ENCODE data around the gene WDR18. TPM values are rescaled to one million over a fixed set of nuclear protein-coding genes. Genes with fewer than 3 reads are reported as not detected.

The WDR18 gene
- 38.6 and 156 TPM in 2 replicates for total RNA-seq (ENCODE audit: low replicate concordance)

- Histone ChIP-seq H3K4me1 (peaks cover 18% of the 10 kb centered on the region), H4K20me1 (ENCODE audit: low read depth) (no peaks in the 10 kb centered on the region), H3K27ac (peak within 1 kb of the TSS; percentile 98), H3K9me3 (ENCODE audit: low read depth) (no peaks in the 10 kb centered on the region), H2AFZ (replicated peaks) (peak within 1 kb of the TSS; percentile 92), H3K36me3 (no peaks in the 10 kb centered on the region), H3K9ac (peak within 1 kb of the TSS; percentile 92), H3K27me3 (no peaks in the 10 kb centered on the region), H3K79me2 (ENCODE audit: low read depth) (peaks cover 13% of the 10 kb centered on the region), H3K4me2 (peak within 1 kb of the TSS; percentile 83), H3F3A (ENCODE audit: low read depth) (peaks cover 41% of the 10 kb centered on the region), H3K4me3 (peak within 1 kb of the TSS; percentile 92)
- H3K4me3 Mint-ChIP-seq: peak within 1 kb of the TSS; percentile 95
- H3K27ac Mint-ChIP-seq: peak within 1 kb of the TSS; percentile 96
- peak; percentile 95 for DNase-seq (ENCODE audit: low spot score)
- H3K9me3 Mint-ChIP-seq: no peaks in the 10 kb centered on the region
- peaks cover 16% of the 10 kb centered on the region for H3K4me1 Mint-ChIP-seq
- peaks cover 8% of the 10 kb centered on the region for H3K36me3 Mint-ChIP-seq
- TF ChIP-seq EZH2 (IDR thresholded peaks at IDR 0.05) (no peak), EZH2phosphoT487 (IDR thresholded peaks at IDR 0.05) (no peak), CTCF (IDR thresholded peaks at IDR 0.05) (peak; percentile 8)
- peaks cover 11% of the 10 kb centered on the region for H3K27me3 Mint-ChIP-seq (ENCODE audit: insufficient read depth, low read depth)
Measured at GRCh38 chr19:984165-984967, at the start of gene WDR18. Gene WDR18, plus strand, starts transcription at chr19:984345. Its CDS starts 9 bp downstream, at chr19:984354.

- Histone ChIP-seq H3K27ac (no peak overlapping the region), H2AFZ (replicated peaks) (no peak overlapping the region), H3F3A (ENCODE audit: low read depth) (no peaks in the 10 kb centered on the region), H3K9me3 (ENCODE audit: low read depth) (no peaks in the 10 kb centered on the region), H3K9ac (no peak overlapping the region), H3K27me3 (no peaks in the 10 kb centered on the region), H4K20me1 (ENCODE audit: low read depth) (peaks cover 88% of the 10 kb centered on the region), H3K4me1 (peaks cover 10% of the 10 kb centered on the region), H3K36me3 (no peaks in the 10 kb centered on the region), H3K4me3 (no peak overlapping the region), H3K79me2 (ENCODE audit: low read depth) (peaks cover 99% of the 10 kb centered on the region), H3K4me2 (no peak overlapping the region)
- Mint-ChIP-seq H3K36me3 (peaks cover 17% of the 10 kb centered on the region), H3K27me3 (ENCODE audit: insufficient read depth, low read depth) (peaks cover 3% of the 10 kb centered on the region), H3K4me3 (no peak overlapping the region), H3K4me1 (peaks cover 11% of the 10 kb centered on the region), H3K27ac (no peak overlapping the region), H3K9me3 (no peaks in the 10 kb centered on the region)
- TF ChIP-seq CTCF (IDR thresholded peaks at IDR 0.05) (no peak), EZH2 (IDR thresholded peaks at IDR 0.05) (no peak), EZH2phosphoT487 (IDR thresholded peaks at IDR 0.05) (no peak)
- DNase-seq (ENCODE audit: low spot score): no peak
Measured at GRCh38 chr19:934865-935479, 49.2 kb upstream of the WDR18 start.

- Mint-ChIP-seq H3K9me3 (no peaks in the 10 kb centered on the region), H3K27me3 (ENCODE audit: insufficient read depth, low read depth) (peaks cover 6% of the 10 kb centered on the region), H3K27ac (no peak overlapping the region), H3K4me1 (peaks cover 14% of the 10 kb centered on the region), H3K36me3 (peaks cover 20% of the 10 kb centered on the region), H3K4me3 (no peak overlapping the region)
- H3K4me2 ChIP-seq: no peak overlapping the region
- H3F3A ChIP-seq (ENCODE audit: low read depth): no peaks in the 10 kb centered on the region
- no peak overlapping the region for H3K27ac ChIP-seq
- TF ChIP-seq EZH2phosphoT487 (IDR thresholded peaks at IDR 0.05): no peak
- no peak for TF ChIP-seq EZH2 (IDR thresholded peaks at IDR 0.05)
- no peak for TF ChIP-seq CTCF (IDR thresholded peaks at IDR 0.05)
- H3K79me2 ChIP-seq (ENCODE audit: low read depth): peaks cover 97% of the 10 kb centered on the region
- no peak overlapping the region for H3K9ac ChIP-seq
- H3K4me1 ChIP-seq: peaks cover 10% of the 10 kb centered on the region
- no peak overlapping the region for H2AFZ ChIP-seq (replicated peaks)
- no peak for DNase-seq (ENCODE audit: low spot score)
- H3K36me3 ChIP-seq: no peaks in the 10 kb centered on the region
- H3K27me3 ChIP-seq: no peaks in the 10 kb centered on the region
- H3K4me3 ChIP-seq: no peak overlapping the region
- peaks cover 89% of the 10 kb centered on the region for H4K20me1 ChIP-seq (ENCODE audit: low read depth)
- no peaks in the 10 kb centered on the region for H3K9me3 ChIP-seq (ENCODE audit: low read depth)
Measured at GRCh38 chr19:936175-936546, 48.0 kb upstream of the WDR18 start.

Measured in neural progenitor cell (in vitro differentiated cells).